SH-SY5Y (cell line): ENCODE results near the gene S1PR5.

ENCODE experiments used
- GATA2 ChIP-seq: IDR thresholded peaks from 2 replicates; pipeline ENCODE4 v1.6.1; 2011; ENCODE audit warnings: mild to moderate bottlenecking, low read depth, low read length
- GATA3 ChIP-seq: IDR thresholded peaks from 2 replicates; pipeline ENCODE4 v1.6.1; 2011; ENCODE audit warnings: low read depth, mild to moderate bottlenecking, low read length, moderate library complexity

The S1PR5 gene, protein sequence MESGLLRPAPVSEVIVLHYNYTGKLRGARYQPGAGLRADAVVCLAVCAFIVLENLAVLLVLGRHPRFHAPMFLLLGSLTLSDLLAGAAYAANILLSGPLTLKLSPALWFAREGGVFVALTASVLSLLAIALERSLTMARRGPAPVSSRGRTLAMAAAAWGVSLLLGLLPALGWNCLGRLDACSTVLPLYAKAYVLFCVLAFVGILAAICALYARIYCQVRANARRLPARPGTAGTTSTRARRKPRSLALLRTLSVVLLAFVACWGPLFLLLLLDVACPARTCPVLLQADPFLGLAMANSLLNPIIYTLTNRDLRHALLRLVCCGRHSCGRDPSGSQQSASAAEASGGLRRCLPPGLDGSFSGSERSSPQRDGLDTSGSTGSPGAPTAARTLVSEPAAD

GRCh38 chr19:10517361-10517759 lies at the start of gene S1PR5:
TSS of gene S1PR5 (minus strand) at chr19:10517447. CDS start at chr19:10515011, 2,436 bp downstream.
- TF ChIP-seq GATA2, result no peak
- TF ChIP-seq GATA3, result no peak

GRCh38 chr19:10566658-10567410 lies 49.6 kb upstream of the S1PR5 start:
- TF ChIP-seq GATA2 (no peak), GATA3 (no peak)

GRCh38 chr19:10566408-10566657 lies 49.1 kb upstream of the S1PR5 start:
- TF ChIP-seq GATA2 (no peak), GATA3 (no peak)

DNA sequence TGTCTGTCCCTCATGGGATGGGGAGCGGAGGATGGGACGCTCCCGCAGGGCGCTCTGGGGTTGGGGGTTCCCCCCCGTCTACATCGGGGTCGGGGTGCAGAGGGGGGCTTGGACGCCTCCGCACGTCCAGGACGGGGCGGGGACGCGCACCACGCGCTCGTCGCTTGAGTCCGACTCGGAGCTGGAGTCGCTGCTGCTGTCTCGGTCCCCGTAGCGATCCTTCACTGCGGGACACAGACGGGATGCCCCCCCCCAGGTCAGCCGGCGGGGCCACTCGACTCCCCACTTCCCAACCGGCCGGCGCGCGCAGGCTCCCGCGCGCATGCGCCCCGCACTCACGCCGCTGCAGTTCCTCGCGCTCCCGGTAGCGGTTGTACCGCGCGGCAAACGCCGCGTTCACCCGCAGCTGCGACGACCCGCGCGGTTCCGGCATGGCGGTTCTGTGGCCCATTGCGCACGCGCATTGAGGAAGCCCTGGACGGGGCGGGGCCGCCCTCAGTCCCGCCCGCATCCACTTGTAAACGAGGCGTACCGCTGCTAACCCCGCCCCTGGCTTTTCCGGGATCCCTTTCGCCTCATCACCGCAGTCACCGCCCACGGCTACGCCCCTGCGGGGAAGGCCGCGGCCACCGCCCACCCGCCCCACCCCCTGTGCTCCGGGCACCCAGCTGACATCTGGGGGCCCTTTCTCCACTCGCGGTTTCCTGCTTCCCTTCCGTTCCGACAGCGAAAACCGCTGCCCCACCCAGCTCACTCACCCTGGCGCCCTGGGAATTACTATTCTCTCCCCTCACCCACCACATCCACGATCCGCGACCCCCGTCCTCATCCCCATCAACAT lies 48.5 kb upstream of the S1PR5 start, which contains the start of gene KRI1:
TSS of gene KRI1 (minus strand) at position 444 of the 841 bp plus-strand sequence. CDS start at position 433, 11 bp downstream.
- no peak for TF ChIP-seq GATA2

GRCh38 chr19:10565028-10565566 lies 47.9 kb upstream of the S1PR5 start:
- TF ChIP-seq GATA3, result no peak
- no peak for TF ChIP-seq GATA2

- TF ChIP-seq GATA3, result no peak
- TF ChIP-seq GATA2, result no peak
These were observed 45.4 kb upstream of the S1PR5 start for GRCh38 chr19:10562609-10563008.

GRCh38 chr19:10560154-10560553 lies 42.9 kb upstream of the S1PR5 start:
- TF ChIP-seq GATA2 (no peak), GATA3 (no peak)

GRCh38 chr19:10557603-10558197 lies 40.5 kb upstream of the S1PR5 start:
- no peak for TF ChIP-seq GATA3
- TF ChIP-seq GATA2, result no peak

GRCh38 chr19:10555610-10555973 lies 38.3 kb upstream of the S1PR5 start:
- TF ChIP-seq GATA3 (no peak), GATA2 (no peak)

- TF ChIP-seq GATA3, result no peak
These were observed 37.7 kb upstream of the S1PR5 start for GRCh38 chr19:10554760-10555609.

- TF ChIP-seq GATA2 (no peak), GATA3 (no peak)
These were observed 36.7 kb upstream of the S1PR5 start for GRCh38 chr19:10553943-10554381.

DNA sequence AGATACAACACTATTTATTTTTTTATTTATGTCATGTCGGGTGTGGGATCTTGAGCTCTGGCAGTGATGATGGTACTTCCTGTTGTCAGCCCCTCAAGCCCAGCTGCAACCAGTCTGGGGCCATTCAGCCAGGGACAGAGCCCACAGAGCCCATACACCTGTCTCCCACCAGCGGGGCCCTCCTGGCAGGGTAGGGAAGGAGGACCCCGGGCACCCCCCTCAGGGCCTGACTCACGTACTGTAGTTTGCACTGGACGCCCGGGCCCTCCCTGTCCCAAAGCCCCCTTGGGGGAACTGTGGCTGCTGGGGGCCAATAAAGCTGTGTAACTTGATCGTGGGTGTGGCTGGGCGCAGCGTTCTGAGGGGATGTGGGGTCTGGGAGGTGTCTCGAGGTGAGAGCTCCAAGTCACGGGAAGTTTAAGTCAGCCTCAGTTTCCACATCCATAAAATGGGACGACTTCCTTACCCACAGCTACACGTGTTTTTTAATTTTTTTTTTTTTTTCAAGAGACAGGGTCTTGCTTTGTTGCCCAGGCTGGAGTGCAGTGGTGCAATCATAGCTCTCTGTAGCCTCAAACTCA lies 35.9 kb upstream of the S1PR5 start:
- TF ChIP-seq GATA3, result no peak
- no peak for TF ChIP-seq GATA2

DNA sequence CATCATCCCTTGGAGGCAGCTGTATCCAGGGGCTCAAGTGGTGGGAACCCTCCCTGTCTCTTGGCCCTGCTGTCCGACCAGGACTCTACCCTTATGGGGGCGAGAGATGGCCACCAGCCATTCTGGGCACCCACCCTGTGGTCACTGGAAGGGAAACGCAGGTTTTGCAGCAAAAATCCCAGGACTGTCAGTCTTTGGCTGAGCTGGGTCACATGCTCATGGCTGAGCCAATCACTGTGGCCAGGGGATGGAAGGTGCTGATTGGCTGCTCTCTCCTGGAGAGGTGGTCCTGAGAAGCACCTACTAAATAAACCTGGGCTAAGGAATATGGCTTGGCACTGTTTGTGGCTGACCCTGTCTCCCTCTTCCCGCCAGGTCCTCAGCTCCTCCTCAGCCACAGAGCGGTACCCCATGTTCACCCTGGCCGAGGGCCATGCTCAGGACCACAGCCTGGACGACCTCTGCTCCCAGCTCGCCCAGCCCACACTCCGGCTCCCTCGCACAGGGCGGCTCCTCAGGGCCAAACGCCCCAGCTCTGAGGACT lies 35.3 kb upstream of the S1PR5 start:
- no peak for TF ChIP-seq GATA2
- no peak for TF ChIP-seq GATA3

- no peak for TF ChIP-seq GATA3
- no peak for TF ChIP-seq GATA2
These were observed 34.6 kb upstream of the S1PR5 start for GRCh38 chr19:10551698-10552301.
